Activated CD8-positive, alpha-beta memory T cell treated with anti-CD3 and anti-CD28 coated beads for 24 hours (primary cell): ENCODE results near the gene NECTIN1.

Experiments
- DNase-seq: peaks from one replicate; pipeline ENCODE4 v3.0.0-alpha.2; 2020

Gene NECTIN1

DNA sequence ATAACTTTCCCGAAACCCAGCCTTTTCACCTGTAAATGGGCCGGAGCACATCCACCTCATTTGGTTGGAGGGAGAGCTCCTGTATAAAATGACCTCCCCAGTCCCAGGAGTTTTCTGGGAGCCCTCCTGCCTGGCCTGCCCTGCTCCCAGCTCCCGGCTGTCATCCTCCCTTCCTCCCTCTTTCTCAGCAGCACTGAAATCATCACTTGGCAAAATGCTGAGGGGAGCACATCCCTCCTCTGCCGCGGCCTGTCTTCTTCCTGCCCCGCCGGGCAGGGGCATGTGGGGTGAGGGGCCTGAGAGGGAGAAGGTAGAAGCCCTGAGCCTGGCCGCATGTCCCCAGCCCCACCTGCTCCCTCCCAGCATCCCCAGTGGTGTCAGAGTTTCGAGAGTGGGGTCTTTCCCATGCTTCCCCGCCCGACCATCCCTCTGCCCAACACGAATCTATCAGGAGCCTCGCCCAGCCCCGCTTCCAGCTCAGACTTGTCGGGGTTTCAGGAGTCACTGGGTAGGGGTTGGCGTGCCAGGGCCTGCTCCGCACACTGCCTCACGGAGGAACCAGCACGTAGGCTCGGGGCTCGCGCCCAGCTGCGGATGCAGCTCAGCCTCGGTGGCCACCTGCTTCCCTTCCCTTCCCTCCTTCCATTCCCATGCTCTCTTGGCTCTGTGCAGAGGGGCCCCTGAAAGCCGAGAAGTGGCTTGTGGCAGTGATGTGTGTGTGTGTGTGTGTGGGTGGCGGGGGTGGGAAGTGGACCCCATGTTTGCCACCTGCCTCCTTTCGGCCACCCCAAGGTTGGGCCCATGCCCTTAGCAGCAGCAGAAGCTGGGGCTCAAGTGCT is 37.1 kb downstream of the NECTIN1 start:
- no peak for DNase-seq

DNA sequence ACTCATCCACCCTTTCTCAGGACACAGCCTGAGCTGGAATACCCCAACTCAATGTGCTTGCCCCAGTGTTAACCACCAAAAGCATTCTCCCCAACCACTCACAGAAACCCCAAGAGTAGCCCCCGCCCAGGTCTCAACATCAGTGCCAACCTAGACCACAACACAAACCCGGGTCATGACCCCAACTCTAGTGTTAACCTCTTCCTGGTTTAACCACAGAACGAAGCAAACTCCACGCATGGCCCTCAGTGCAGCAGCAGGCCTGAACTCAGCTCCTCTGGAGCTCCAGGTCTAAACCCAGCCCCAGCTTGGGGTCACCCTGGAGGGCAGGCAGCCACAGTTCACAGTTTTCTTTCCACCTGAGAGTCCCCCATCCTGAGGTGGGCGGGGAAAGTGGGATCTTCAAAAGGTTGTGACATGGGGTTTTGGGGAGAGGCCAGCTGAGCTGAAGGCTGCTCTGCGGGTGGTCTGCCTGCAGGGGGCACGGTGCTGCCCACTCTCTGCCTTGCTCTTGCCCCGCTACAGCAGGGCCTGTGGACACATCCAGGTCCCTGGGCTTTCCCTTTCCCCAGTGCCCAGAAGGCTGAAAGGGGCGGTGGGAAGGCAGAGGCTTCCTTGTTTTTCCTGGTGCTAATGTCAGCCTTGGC is 37.9 kb downstream of the NECTIN1 start:
- no peak for DNase-seq

DNA sequence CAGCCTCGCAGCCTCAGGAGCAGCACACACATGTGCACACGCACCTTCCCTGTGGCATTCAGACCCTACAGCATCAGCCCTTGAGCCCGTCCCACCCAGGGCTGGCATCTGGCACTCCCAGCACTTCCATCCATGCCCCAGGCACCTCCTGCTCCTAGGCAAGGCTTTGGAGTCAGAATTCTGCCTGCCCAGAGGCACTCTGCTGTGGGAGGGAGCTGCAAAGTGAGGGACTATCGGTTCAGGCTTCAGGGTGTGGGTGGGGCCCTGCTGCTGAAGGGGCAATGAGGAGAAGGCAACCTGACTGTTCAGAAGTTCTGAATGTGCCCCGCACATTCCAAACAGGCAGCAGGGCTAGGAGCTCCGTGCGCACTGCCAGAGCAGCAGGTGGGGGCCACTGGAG is 39.7 kb downstream of the NECTIN1 start:
- DNase-seq, result no peak

DNA sequence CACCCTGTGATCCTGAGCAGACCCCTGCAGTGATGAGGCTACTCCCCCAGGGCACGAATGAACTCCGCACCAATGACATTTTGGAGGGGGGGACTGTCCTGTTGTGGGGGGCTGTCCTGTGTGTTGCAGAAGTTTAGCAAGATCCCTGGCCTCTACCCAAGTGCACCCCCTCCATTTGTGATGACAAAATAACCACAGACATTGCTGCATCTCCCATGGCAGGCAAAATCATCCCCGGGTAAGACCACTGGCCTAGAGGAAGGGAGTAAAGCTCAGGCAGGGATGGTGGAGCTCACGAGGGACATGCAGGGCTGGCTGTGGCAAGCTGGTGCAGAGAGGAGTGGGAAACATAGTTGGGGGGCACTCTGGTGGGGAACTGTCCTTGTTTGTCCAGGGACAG is 40.6 kb downstream of the NECTIN1 start:
- no peak for DNase-seq

DNA sequence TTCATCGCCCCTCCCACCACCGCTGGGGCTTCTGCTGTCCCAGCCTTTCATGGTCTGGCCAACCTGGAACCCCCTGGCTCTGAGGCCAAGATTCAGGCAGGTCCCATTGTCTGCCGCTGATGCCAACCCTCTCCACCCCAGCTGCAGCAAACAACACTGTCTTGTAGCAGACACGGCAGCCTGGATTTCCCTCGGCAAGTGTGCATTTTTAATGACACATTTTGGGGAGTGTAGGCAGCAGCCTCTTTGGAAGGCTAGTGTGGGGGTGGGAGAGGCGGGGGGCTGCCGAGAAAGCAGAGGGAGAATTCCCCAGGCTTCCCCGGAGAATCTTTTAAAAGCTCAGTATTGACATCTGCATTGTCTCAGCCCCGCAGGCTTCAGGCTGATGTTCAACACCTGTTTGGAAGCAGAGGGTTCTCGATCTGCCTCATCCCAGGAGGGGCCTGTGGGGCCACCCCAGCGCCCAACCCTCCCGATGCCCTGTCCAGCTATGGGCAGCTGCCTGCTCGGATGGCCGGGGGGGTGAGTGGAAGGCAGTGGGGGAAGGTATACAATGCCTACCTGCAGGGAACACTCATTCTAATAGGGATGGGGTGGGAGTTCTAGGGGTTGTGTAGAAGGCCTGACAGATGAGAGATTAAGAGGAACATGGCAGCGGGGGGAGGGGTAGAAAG is 41.5 kb downstream of the NECTIN1 start:
- no peak for DNase-seq

DNA sequence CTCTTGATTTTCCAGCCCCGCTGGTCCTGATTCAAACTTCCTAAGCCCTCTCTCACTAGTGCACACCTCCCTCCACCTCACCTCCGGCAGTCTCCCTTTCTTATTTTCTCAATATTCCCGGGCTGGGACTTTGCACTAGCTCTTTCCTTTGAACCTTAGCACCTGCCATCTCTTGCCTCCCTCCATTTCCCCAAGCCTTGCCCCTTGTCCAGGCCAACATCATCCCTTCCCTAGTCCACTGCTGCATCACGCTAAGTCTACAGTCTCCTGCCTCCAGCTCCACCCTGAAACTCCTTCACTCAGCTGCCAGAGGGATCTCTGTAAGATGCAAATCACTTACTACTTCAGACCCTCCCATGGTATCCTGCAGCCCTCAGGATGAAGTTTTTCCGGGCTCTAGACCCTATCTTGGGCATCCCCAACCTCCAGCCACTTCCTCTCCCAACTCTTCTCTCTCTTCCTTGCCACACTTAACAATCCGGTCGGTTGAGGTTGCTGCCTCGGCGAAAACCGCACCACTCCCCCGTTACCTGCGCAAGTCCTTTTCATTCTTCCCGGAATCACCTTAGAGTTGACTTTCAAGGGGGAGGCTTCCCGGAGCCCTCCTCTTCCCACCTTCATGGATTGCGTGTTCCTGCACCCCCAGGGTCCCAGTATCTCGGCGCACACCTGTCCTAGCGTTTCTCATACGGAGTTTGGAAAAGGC is 42.7 kb downstream of the NECTIN1 start:
- no peak for DNase-seq

DNA sequence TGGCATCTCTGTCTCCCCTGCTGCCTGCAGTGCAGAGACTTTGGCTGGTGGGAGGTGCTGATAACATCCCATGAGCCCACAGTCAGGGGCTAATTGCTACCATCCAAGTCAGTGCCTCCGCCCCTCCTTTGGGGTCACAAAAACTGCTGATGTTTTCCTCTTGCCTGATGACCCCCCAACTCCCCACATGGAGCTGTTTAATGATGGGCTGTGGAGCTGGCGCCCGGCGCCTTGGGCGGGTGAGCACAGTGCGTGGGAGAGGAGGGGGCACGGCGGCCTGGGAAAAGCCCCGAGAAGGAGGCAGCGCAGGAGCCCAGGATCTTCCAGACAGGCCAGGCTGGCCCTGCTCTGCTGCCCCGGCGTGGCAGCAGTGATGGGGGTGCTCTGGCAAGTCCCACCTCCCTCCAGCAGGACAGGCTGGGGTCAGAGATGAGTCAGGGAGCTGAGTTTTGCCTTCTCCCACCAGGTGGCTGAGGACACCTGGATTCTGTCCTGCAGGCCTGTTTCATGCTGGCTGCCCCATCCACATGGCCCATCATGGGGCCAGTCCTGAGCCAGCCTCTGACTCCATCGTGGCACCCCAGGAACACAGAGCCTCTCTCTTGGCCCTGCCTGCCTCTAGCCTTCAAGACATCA is 43.8 kb downstream of the NECTIN1 start:
- no peak for DNase-seq

DNA sequence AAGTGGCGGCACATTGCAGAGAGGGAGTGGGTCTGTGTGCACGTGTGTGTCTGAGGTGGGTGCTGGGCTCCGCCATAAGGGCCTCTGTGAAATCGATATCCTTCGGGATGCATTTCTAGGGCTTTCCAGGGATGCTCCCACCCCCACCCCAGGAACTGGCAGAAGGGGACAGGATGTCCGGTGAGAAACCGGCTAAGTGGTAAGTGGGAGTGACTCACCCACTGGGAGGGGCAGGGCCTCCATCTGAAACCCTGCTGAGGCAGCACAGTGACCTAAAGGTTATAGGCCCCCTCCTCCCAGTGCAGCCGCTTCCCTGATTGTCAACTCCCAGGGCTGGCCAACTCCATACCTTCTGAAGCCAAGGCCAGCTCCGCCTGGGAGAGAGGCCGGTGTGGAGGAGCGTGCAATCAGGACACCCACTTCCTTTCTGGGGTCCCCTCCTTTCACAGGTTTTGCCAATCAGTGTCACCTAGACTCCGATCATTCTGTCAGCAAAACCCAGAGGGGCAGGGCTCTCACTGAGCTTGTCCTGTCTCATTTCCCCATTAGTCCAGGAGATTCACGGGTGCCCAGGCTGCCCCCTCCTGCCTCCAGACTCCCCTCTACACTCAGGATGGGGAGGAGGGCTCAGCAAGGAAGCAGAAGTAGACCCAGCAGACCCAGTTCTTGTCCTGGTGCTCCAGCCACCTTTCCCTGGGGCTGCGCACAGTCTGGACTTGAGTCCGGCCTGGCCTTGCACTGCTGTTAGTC is 44.5 kb downstream of the NECTIN1 start:
- DNase-seq, result no peak

DNA sequence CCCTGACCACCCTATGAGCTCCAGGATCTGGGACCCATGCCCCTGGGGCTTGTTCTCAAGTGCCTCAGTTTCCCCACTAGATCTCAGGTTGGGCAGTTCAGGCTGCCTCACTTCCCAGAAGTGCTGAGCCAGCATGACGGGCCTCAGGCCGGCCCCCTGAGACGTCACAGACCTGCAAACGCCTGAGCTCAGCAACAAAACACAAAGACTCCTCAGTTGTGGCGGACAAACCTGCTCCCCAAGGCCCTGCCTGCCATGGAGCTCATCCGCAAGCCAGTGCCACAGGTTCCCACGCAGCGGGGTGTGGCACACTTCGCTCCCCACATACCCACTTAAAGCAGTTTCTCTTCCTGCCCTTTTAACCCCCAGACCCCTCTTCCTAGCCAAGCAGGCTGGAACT is 45.2 kb downstream of the NECTIN1 start:
- DNase-seq, result no peak

DNA sequence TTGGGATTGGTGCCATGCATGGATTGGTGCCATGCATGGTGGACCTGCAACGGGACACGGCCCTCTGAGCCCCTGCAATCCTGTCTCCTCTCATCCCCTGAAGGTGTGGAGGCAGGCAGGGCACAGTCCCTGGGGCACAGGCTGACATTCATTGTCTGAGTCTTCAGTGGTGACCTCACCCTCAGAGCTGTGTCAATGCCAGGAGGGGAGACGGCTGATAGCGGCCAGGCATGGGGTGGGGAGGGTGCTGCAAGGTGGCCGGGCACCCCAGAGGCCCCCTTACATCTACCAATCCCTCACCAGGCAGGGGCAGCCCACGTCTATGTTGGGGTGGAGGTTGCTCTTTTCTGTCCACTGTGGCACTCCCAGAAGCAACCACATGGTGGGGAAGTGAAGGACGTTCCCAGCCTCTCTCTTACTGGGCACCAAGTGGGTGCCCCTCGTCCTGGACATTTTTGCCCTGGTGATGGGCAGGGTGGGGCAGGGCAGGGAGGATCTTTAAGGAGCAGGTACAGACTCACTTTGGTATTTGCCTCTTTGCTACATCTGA is 47.6 kb downstream of the NECTIN1 start:
- DNase-seq, result no peak

DNA sequence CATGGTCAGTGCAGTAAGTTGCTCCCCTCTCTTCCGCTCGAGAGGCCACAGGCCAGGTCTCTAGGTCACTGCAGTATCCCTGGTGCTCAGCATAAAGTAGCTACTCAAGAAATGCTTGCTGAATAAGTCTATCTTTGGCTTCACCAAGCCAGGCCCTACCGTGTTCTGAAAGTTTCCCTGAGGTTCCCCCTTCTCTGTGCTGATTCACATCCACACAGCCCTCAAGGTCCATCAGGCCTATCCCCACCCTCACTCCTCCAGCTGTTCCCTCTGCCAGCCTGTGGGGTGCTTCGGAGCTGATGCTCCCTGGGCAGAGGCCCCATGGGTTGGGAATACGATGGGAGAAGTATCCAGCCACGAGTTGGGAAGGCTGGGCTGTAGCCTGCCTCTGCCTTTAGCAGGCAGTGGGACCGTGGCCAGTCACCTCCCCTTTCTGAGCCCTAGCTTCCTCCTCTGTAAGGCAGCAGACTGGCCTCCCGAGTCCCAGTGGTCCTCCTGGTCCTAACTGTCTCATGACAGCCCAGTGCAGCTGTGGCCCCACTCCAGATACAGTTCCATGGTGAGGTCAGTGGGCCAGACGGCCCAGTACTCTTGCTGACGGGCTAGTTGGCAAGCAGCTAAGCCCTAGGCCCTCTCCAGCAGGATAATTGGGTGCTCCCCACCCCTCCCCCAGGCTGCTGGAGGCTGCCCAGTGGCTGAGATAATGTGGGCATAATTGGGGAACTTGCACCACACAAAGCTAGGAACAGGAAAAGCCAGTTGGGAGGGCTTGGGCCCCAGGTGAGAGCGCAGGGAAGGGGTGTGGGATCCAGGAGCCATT is 48.2 kb downstream of the NECTIN1 start:
- DNase-seq, result no peak

DNA sequence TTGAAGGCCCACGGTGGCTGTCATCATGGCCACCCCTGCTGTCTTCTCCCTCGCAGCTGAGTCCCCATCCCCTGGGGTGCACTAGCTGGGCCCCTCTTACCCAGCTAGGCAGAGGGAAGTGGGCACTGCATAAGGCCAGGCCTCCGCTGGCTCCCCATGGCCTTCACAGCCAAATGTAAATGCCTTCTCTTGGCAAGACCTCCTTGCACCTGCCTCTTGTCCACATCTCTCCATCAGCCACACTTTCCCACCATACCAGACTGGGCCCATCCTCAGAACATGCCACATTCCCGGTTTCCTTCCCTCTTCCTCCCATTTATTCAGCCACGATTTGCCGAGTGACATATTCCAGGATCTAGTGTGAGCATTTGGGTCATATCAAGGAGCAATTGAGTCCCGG is 49.7 kb downstream of the NECTIN1 start:
- DNase-seq, result no peak

DNA sequence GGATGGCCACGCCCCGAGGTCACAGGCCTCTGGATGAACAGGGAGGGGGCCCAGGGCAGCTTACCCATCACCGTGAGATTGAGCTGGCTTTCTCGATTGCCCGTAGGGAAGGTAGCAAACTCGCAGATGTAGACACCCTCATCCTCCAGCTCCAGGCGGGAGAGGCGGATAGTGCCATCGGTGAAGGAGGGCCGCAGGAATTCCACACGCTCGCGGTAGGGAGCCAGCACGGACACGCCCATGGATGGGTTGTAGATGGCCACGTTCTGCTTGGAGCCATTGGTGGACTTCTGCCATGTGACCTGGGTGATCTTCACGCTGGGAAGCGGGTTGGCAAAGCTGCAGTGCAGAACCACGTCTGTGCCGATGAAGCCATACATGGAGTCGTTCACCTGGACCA is 50.6 kb downstream of the NECTIN1 start:
- no peak for DNase-seq

DNA sequence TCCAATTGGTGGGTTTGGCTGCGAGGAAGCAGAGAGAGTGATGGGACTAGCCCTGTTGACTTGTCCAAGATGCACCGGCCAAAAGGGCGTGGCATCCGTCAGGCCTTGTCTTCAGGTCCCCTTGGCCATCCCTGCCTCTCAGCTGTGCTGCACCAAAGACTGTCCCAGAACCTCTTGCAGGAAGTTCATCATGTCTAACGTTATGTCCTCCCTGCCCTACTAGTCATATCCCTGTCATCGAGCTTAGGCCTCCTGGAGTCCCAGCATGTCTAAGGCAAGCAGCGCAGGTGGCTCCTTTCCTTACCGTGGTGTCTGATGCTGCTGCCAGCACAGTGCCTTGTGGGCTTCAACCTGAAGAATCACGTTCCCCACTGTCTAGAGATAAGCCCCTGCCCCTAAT is 51.2 kb downstream of the NECTIN1 start:
- DNase-seq, result no peak

DNA sequence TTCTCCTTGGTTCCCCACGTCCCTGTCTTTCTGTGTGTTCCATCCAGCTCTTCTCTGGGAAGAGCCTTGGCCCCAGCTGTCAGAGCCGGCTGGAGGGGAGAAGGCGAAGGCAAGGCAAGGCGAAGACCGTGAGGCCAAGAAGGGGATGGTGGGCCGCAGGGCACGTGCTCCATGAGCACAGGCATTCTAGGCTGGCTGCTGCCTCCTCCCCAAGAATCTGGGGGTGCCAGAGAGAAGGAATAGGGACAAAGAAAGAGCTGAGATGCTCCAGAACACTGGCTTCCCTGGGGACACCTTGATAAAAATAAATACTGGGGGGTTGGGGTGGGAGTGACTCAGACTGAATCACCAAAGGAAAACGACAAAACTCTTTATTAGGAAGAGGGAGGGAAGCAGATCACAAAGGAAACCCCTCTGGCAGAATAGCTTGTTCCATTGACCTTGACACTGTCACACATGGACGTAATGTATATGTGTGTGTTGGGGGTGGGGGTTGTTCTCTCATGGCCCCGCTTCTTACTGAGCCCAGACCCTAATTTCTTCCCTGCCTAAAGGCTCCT is 52.5 kb downstream of the NECTIN1 start:
- DNase-seq, result no peak

DNA sequence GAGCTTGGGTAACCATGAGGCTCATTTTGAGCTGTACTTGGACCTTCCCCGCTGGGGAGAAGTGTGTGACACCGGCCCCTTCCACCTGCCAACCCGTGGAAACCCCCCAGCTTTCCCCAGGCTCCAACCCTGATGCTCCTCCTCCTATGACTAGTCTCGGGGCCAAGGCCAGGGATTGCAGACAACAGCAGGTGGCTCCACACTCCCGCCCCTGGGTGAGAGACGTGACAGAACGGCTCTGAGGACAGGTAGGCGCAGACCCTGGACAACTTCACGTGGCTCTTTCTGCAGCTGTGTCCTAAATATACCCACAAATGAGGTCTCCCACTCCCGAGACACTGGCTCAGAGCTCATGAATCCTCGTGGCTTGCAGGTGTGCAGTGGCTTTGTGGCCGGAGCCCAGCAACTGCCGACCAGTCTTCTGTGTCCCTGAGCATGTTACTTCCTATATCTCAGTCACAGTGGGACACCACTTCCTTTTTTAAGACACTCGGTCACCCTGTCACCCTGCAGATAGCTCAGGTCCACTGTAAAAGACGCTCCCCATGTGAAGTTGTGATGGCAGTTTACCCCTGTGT is 55.2 kb downstream of the NECTIN1 start:
- DNase-seq, result no peak

DNA sequence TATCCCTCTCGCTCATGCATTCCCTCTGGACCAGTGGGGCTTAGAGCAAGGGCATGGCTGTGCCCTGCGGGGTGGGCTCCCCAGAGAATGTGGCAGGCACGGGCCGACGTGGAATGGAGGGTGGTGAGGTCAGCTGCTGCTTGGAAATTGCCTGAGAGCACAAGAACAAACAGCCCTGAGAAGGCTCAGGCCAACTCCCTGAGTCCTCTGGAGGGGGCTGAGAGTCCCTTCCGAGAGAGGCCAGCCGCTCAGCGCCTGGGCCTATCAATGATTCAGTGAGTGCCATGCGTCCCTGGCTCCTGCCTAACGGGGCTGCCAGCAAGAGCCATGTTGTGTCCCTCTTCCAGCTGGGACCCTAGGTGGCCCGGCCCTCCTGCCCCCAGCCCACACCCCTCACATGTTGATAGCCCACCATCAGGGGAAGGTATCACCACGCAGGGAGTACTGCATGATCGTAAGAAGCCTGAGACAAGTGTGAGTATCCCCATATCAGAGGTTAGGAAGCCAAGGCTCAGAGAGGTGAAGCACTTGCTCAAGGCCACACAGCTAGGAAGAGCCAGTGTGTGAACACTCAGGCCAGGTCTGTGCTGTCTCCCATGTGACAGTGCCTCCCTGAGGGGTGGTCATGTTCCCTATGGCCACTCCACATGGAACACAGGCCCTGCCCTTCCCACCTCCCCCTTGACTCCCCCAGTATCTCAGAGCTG is 55.8 kb downstream of the NECTIN1 start:
- no peak for DNase-seq

DNA sequence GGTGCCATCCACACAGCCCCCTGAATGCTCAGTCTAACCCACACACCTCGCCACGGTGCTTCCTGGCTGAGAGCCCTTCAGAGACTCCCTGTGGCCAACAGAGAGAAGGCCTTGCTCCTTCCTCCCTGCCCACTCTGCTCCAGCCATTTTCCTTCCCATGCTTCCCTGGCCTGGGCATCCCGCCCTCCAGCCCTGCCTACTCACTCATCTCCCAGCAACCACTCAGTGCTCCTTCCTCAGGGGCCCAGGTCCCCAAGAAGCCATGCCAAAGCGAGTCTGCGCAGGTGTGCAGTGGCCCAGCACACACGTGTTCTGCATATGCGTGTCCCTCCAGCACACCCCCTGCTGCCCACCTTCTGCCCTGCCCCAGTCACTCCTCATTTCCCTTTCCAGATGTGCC is 56.4 kb downstream of the NECTIN1 start:
- DNase-seq, result no peak

DNA sequence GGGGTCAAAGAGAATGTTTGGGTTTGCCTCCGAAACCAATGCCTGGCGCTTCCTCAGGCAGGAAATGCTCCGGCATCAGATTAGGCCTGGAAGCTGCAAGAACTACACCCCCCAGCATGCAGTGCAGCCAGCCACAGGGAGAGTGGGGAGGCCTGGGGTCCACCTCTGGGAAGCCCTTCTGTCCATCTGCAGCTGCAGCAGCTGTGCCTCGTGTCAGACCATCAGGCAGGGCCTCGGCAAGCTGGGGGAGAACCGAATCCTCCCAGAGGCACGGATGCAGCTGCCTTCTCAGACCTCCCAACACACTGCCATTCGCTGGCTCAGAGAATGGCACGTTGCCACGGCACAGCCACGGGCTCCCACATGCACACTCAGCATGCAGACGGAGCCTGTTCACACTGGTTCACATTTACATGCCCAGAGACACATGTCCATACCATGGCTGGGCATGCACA is 57.4 kb downstream of the NECTIN1 start:
- no peak for DNase-seq
